ENCODE data around the gene TPMT. TPM values are rescaled to one million over a fixed set of nuclear protein-coding genes. Genes with fewer than 3 reads are reported as not detected.
A peak's percentile ranks its signal among the peaks of the same experiment; 100 is the strongest.

TPMT gene
- total and polyA plus RNA-seq, 2 of the 13 experiments (the other 11 are each of a cell fraction or from before 2014, with no cell fraction given), result 11.1 to 22.8 TPM

GRCh38 chr6:18155864-18156421, 1.1 kb upstream of the TPMT start (continued):
- TF ChIP-seq THAP9 (CRISPR knock-in tag; IDR thresholded peaks at IDR 0.05; ENCODE audit: borderline replicate concordance) (peak; percentile 77; the same call in 1 of the 2 replicates), FIP1L1 (IDR thresholded peaks at IDR 0.05; ENCODE audit: borderline replicate concordance, insufficient read depth, low read depth, low read length) (no peak), SOX13 (IDR thresholded peaks at IDR 0.05) (no peak), SOX13 (CRISPR knock-in tag; conservative IDR thresholded peaks at IDR 0.05 in 1 of 2, IDR thresholded peaks at IDR 0.05 in 1 of 2) (0 out of 4 replicates have a peak, but pooled peaks of 1 of the 2 experiments have one; percentile 9), ZNF839 (CRISPR knock-in tag; IDR thresholded peaks at IDR 0.05; ENCODE audit: borderline replicate concordance) (peak; percentile 93; the same call in 1 of the 2 replicates), HNF4A (CRISPR knock-in tag; IDR thresholded peaks at IDR 0.05) (0 out of 2 replicates have a peak, but pooled peaks have one; percentile 15), KDM1A (CRISPR knock-in tag; IDR thresholded peaks at IDR 0.05) (no peak), NFYC (CRISPR knock-in tag; IDR thresholded peaks at IDR 0.05) (peak; percentile 26; the same call in 1 of the 2 replicates), ZNF574 (CRISPR knock-in tag; IDR thresholded peaks at IDR 0.05) (peak; percentile 84), SSRP1 (CRISPR knock-in tag; IDR thresholded peaks at IDR 0.05) (peak; percentile 58; the same call in 1 of the 2 replicates), GATAD2A (CRISPR knock-in tag; IDR thresholded peaks at IDR 0.05) (peak; percentile 44; the same call in 1 of the 2 replicates), KLF16 (CRISPR knock-in tag; IDR thresholded peaks at IDR 0.05) (peak in 1 of 2 experiments; percentile 29; a peak in 1 of 4 replicates), PHF8 (CRISPR knock-in tag; IDR thresholded peaks at IDR 0.05) (no peak; the same call in 1 of the 2 replicates), ATRX (CRISPR knock-in tag; IDR thresholded peaks at IDR 0.05; ENCODE audit: borderline replicate concordance) (no peak), ZNF232 (CRISPR knock-in tag; IDR thresholded peaks at IDR 0.05; ENCODE audit: borderline replicate concordance) (peak; percentile 84; the same call in 1 of the 2 replicates), ZSCAN9 (CRISPR knock-in tag; IDR thresholded peaks at IDR 0.05; ENCODE audit: borderline replicate concordance) (peak; percentile 44; the same call in 1 of the 2 replicates), GATAD1 (CRISPR knock-in tag; IDR thresholded peaks at IDR 0.05) (0 out of 2 replicates have a peak, but pooled peaks have one; percentile 19), ZEB1 (IDR thresholded peaks at IDR 0.05; ENCODE audit: insufficient replicate concordance, low read depth) (no peak)
- TF ChIP-seq, protein P1, sequence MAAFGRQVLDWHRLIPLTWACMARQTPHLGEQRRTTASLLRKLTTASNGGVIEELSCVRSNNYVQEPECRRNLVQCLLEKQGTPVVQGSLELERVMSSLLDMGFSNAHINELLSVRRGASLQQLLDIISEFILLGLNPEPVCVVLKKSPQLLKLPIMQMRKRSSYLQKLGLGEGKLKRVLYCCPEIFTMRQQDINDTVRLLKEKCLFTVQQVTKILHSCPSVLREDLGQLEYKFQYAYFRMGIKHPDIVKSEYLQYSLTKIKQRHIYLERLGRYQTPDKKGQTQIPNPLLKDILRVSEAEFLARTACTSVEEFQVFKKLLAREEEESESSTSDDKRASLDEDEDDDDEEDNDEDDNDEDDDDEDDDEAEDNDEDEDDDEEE (CRISPR knock-in tag; IDR thresholded peaks at IDR 0.05), result 0 out of 2 replicates have a peak, but pooled peaks have one; percentile 37
- TF ChIP-seq, protein P2, sequence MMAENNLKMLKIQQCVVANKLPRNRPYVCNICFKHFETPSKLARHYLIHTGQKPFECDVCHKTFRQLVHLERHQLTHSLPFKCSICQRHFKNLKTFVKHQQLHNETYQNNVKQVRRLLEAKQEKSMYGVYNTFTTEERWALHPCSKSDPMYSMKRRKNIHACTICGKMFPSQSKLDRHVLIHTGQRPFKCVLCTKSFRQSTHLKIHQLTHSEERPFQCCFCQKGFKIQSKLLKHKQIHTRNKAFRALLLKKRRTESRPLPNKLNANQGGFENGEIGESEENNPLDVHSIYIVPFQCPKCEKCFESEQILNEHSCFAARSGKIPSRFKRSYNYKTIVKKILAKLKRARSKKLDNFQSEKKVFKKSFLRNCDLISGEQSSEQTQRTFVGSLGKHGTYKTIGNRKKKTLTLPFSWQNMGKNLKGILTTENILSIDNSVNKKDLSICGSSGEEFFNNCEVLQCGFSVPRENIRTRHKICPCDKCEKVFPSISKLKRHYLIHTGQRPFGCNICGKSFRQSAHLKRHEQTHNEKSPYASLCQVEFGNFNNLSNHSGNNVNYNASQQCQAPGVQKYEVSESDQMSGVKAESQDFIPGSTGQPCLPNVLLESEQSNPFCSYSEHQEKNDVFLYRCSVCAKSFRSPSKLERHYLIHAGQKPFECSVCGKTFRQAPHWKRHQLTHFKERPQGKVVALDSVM (CRISPR knock-in tag; IDR thresholded peaks at IDR 0.05), result no peak

Data from HepG2 (cell line).